HG02885 (cell line): Measurements from ENCODE around the gene ZFPL1.

Experiments
- ATAC-seq: cut with Tn5 transposase; IDR thresholded peaks from one replicate; pipeline ENCODE4 v1.9.1; 2021; ENCODE audit warnings: mild to moderate bottlenecking; ENCODE audit not compliant: unreplicated experiment, poor library complexity

The ZFPL1 gene

DNA sequence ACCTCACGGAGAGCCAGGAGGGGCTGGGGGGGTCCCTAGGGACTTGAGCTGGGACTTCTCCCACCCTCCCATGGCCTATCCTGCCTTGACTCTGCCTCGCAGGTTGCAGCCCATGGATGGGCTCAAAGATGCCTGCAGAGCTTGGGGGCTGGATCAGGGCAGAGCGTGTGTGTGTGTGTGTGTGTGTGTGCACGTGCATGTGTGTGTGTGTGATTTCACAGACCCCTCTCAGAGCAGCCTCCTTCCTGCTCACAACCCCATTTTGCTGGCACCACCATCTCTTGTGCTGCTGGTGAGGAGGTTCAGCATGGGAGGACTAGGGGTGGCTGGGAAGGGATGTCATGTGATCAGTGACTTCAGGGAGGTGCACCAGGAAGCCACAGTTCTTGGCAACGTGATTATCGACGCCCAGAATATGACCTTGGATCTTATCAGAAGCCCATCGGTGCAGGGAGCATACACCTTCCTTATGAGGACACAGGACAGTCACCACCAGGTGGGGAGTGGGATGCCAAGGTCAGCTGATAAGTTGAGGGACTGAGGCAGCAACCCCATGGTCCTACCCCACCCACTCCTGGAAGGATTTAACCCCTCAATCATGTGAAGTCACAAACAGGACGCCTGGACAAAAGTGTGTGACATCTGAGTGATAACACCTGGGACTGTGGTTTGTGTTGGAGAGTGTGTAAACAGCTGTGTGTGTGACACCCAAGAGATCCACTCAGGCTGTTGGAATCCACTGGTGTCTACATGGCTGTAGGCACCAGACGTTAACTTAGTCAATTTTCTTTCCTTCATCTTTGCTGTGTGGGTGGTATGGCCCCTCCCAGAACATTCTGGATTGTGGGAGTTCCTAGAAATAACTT, 23.8 kb upstream of the ZFPL1 start:
- no peak for ATAC-seq

DNA sequence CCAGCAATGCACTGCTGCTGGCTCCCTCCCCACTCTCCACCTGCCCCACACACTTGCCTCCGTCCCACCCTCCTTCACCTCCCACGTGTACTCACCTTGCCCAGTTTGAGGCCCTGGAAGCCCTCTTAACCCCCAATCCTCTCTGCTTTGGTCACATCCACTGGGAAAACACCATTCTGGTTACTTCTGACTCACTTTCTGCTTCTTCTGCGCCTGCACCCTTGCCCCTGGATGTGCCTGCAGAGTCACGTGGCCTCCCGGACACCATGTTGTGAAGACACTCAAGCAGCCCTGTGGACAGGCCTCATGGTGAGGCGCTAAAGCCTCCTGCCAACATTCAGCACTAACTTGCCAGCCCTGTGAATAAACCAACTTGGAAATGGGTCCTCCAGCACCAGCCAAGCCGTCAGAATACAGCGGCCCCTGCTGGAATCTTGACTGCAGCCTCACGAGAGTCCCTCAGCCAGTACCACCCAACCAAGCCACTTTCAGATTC, 23.1 kb upstream of the ZFPL1 start:
- no peak for ATAC-seq

DNA sequence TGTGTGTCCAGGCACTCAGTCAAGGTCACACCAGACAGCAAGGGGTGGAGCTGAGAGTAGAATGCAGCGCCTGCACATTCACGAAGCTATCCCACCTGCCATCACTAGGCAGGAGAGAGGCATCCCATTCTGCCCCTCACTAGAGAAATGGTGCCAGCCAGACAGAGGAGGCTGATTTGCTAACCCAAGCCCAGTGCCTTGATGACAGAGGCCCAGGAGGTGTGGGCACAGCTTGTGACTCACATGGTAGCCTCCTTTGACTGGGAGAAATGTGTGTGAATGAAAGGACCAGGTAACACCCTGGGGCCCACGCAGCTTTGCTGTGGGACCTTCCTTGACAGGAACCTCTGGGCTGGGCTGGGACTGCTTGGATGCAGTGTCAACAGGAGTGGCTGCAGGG, 20.5 kb upstream of the ZFPL1 start:
- ATAC-seq = no peak

DNA sequence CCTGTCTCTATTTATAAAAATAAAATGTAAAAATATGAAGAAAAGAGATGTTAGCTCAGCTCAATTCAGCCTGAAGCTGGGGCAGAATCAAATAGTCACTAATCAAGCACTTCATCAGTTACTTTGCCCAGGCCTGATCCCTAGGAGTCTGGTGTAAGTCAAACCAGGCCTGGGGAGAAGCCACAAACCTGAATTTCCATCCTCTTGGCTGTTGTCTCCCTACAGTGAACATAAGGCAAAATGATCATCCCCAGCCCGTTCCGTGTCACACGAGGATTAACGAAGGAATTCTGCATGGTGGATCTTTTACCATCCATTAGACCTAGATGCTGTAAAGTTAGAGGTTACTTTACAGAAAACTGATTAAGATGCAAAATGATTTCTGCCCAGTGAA, 19.2 kb upstream of the ZFPL1 start:
- ATAC-seq = no peak

DNA sequence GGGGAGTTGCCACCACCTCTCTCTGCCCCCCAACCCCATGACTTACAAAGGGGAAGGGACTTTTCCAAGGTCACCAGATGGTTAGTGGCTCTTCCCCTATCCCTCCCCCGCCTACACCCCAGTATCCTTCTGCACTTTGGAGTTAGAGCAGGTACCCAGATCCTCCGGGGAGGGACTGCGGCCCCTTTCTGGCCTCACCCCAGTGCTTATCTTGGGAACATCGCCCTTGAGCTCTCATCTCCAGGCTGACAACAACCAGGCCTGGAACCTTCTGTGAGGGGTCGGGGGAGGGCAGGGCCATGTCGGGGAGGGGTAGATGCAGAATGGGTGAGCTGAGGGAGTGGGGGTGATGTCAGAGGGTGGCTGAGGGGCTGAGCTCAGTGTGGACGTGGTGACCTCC, 18.2 kb upstream of the ZFPL1 start:
- no peak for ATAC-seq

DNA sequence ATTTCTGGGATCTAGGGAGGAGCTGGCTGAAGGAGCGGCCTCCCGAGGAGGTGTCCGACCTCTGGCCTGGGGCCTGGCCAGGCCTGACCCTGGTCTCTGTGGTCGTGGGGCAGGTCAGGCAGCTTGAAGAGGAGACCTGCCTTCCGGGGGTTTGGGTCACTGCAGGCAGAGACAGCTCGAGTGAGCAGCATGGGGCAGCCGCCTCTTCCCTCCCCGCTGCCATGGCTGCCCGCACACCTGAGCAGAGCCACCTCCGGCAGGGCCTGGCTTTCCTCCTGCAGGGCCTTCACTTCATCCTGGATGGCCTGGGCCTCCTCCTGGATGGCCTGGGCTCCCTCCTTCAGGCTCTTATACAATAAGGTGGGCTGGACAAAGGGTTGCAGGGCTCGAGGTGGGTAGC, 17.7 kb upstream of the ZFPL1 start:
- ATAC-seq = no peak

DNA sequence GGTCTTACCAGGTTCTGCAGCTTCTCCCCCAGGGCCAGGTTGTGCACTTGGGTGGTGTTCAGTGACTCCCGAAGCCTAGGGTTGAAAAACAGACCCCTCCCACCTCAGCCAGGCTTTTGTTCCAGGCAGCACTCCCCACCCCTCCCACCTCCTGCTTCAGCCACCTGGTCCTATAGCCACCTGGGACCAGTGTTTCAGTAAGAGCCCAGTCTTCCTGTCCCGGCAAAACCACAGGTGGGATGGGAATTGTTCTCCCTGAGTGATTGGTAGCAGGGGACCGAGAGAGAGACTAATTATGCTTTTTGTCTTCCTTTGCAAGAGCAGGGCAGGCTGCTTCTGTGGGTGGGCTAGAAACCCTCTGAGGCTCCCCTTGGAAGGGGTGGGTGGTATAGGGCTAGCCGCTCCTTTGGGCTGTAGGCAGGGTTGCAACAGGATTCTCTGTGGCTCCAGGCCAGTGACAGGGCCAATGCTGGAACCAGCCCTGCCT, 17.2 kb upstream of the ZFPL1 start:
- no peak for ATAC-seq

DNA sequence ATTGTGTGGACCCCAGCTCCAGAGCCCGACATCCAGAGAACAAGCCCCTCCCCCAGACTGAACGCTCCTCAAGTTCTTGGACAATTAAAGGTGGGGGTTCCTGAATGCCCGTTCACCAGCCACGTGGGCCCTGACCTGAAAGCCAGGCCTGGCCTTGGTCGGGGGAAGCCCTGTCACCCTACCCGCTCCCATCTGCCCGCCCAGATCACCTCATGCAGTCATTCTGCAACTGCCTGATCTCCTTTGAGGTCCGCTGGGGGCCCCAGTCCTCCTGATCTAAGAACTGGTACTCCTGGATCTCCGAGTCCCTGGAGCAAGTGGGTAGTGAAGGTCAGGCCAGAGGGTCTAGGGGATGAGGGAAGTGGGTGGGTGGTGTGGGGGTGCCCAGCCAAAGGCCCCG, 16.6 kb upstream of the ZFPL1 start:
- ATAC-seq = no peak

DNA sequence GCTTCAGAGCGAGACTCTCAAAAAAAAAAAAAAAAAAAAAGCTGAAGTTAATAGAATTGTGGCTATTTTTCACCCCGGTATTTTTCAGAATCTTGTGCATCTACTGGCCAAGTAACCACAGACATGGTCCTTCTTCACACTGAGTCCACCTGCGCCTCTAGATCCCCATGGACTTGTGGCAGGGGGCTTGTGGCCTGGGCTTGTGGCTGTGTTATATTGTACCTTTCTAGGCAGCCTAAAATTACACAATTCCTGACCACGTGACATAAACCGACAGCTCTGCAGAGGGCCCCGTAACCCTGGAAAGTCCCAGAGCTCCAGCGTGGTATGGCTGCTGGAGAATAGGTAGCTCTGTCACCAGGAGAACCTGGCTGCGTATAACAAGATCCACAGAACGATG, 14.8 kb upstream of the ZFPL1 start:
- no peak for ATAC-seq

DNA sequence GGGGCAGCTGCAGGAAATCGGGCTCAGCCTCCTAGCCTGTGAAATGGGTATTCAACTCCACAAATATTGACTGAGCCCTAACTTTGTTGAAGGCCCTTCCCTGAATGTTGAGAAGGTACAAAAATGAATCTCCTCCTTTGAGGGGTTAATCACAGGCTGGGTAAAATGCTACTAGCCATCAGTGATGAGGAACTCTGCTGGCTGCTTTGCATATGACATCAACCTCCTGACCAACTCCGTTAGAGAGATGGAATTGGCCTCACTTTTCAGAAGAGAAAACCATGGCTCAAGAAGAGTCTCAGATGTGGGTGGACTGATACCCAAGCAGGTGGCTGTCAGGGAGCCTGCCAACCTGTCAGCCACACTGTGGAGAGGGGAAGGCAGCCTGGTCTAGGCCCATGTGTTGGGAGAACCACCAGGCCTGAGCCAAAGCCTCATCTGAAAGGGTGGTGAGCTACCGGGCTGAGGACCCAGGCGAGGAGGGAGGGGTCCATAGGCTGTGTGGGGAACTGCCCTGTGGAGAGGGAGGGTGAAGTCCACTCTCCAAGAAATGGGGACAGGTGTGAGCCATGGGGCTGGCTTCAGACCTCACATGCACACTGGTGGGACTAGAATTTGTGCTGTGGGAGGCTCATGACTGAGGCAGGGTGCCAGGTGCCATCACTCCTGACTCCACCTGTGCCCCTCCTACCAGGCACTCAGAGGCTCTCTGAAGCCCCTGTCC, 12.0 kb upstream of the ZFPL1 start:
- no peak for ATAC-seq

DNA sequence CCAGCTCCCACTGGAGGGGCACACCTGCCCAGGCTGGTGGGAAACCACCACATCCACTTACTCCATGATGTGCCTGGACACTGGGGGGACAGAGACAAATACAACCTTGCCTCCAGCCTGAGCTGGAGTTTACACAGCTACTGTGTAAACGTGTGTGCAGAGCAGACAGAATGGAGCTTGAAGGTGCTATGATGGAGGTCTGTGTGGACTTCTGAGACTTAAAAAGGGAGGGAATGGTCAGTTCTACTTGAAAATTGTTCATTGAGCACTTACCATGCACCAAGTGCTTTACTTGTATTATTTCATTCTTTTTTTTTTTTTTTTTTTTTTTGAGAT, 11.4 kb upstream of the ZFPL1 start:
- ATAC-seq = no peak

DNA sequence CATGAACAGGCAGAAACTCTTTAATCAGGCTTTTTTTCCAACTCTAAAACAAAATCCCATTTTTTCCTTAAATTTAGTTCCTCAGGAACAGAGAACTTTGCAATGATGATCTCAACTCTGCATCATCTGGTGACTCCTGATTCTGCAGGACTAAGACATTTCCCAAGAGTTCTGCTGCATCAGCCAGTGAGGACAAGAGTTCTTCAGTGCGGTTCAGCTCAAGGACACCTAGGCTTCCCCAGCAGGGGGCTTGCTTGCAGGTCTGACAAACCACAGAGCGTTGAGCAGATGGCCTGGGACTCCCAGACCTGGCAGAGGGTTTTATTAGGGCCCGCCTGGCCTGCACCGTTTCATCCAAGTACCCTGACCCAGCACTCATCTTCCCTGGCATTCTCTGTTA, 6.6 kb upstream of the ZFPL1 start:
- ATAC-seq = no peak

DNA sequence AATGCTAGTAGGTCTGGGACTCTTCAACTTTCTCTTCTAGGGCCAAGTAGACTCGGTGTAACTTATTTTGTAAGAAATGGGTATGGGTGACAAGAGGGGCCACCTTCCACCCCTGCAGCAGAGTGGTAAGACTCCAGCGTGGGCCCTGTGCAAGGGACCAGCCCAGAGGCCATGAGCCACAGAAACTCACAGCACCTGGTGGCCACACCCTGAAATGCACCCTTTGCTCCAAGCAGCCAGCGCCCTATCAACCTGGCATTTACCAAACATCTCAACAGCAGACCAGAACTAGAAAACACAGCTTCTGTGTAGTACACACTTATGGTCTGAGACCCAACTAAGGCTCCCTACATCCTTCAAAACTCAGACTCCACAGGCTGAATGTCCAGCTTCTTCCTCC, 5.9 kb upstream of the ZFPL1 start:
- peak; percentile 54 for ATAC-seq

DNA sequence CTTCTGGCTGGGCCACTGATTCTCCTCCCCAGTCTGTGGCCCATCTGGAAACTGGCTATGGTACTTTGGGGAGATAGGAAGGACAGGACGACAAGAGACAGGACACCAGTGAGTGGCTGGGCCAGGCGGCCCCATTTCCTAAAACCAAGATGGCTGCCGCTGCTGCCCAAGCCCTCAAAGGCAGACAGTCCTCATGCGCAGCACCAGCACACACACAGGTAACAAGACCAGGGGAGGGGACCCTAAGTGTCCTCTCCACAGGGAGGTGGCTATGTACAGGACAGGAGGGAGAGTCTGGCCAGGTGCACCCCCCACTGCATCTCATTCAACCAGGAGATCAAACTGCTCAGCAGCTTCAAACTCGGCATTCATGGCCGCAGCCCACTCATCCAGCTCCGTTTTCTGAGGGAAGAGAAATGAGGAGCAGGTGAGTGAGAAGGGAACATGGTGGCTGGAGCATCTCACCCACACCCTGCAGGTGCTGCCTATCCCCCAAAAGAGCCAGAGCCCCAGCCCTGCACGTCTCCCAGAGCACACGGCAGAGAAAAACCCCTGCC, 5.2 kb upstream of the ZFPL1 start:
- ATAC-seq = no peak

DNA sequence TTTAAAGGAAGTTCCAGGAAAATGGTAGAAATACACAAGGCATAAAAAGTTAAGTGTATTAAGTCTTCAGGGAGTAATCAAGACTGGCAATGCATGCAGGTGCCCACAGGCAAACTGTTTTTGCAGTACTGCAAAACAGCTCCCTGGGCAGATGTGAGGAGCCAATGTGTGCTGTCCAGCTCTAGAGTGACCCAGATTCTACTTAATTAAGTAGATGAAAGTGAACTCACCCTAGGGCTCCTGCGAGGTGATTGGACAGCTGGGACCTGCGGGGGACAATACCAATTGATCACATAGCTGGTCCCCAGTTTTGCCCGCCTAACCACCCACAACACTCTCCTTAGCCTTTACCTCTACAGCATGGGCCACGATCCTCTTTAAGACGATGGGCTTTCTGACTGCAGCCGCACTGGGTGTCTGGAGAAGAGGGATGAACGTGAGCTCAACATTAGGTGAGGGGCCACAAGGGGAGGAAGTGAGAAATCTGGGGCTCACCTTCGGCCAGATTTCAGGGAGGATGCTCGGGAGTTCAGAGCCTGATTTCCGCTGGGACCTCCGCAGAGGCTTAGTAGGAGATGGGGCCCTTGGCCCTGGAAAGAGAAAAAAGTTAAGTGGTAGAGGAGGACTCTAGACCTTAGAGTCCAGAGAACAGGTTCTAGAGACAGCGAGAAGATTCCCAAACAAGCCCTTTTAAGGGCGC, 738 bp upstream of the ZFPL1 start:
- ATAC-seq = peak; percentile 13

DNA sequence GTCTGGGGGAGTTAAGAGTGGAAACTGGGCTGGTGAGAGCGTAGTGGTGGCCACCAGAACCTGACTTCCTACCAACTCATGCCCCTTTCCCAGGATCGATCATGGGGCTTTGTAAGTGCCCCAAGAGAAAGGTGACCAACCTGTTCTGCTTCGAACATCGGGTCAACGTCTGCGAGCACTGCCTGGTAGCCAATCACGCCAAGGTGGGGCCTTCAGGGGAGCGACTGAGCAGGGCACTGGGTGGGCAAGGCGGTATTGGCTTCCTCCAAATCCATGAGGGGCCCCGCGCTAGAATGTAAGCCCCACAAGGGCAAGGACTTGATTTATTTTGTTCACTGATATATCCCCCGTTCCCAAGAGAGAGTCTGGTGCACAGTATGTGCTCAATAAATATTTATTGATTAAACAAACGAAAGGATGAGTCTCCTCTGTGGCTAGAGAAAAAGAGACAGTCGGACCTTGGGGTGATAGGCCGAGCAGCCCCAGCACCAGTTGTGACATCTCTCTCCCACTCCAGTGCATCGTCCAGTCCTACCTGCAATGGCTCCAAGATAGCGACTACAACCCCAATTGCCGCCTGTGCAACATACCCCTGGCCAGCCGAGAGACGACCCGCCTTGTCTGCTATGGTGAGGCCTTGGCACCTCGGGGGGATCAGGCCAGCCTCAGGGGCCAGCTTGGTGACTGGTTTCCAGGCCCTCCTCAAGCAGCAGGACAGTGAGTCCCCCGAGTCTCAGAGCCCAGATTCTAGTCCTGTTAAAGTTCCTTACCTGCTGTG, 765 bp downstream of the ZFPL1 start:
- no peak for ATAC-seq

DNA sequence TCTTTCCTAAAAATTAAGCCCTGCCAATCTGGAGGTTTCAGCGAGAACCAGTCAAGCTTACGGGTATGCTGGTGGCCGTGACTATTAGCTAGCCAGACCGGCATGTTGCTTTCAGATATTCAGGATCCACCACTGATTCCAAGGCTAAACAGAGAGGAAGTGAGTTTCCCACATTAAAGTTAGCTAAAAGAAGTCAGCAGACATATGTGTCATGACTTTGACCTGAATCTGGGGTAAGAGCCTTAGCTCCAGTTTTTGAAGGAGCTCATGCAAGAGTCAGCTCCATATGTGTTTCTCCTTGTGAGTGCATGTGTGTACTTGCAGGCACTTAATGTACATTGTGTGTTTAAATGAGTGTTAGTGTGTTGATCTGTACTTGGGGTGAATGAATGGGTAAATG, 1.4 kb downstream of the ZFPL1 start:
- ATAC-seq = no peak

DNA sequence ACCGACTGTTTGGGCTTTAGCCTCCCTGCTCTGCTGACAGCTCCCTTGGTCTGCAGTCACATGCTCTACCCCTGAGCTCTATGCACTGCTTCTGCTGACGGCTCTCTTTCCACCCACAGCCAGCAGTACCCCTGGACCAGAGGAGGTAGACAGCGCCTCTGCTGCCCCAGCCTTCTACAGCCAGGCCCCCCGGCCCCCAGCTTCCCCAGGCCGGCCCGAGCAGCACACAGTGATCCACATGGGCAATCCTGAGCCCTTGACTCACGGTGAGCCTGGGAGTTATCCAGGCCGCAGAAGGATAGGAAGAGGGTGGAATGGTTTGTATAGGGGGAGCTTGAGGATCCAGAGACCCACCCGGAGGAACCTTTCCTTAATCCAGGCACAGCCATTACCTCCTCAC, 2.8 kb downstream of the ZFPL1 start:
- no peak for ATAC-seq

DNA sequence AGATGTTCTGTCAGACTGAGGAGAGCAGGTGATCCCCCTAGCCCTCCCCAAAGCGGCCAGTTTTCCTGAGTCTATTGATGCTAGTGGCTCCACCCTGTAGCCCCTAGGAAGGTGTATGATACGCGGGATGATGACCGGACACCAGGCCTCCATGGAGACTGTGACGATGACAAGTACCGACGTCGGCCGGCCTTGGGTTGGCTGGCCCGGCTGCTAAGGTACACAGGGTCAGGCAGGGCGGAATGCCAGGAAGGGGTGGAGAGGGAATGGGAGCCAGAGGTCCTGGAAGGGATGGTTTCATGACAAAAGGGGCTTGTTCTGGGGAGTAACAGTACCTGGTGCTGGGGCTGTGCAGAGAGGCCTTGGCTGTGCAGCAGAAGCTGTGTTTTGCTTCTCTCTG, 3.2 kb downstream of the ZFPL1 start:
- ATAC-seq = no peak

DNA sequence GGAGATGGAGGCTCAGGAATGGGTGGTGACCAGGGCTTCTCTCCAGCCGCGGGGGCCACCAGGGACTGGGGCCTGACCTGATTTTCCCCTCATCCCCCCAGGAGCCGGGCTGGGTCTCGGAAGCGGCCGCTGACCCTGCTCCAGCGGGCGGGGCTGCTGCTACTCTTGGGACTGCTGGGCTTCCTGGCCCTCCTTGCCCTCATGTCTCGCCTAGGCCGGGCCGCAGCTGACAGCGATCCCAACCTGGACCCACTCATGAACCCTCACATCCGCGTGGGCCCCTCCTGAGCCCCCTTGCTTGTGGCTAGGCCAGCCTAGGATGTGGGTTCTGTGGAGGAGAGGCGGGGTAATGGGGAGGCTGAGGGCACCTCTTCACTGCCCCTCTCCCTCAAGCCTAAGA, 3.8 kb downstream of the ZFPL1 start:
- no peak for ATAC-seq
